NCI-H526 treated with DMSO at 0.1 percent for 48 hours (cell line): ENCODE results near the gene ZNF618.

Experiments
- DNase-seq: peaks from one replicate; lab custom pipeline; 2025; lab: John Stamatoyannopoulos, UW

The ZNF618 gene

DNA sequence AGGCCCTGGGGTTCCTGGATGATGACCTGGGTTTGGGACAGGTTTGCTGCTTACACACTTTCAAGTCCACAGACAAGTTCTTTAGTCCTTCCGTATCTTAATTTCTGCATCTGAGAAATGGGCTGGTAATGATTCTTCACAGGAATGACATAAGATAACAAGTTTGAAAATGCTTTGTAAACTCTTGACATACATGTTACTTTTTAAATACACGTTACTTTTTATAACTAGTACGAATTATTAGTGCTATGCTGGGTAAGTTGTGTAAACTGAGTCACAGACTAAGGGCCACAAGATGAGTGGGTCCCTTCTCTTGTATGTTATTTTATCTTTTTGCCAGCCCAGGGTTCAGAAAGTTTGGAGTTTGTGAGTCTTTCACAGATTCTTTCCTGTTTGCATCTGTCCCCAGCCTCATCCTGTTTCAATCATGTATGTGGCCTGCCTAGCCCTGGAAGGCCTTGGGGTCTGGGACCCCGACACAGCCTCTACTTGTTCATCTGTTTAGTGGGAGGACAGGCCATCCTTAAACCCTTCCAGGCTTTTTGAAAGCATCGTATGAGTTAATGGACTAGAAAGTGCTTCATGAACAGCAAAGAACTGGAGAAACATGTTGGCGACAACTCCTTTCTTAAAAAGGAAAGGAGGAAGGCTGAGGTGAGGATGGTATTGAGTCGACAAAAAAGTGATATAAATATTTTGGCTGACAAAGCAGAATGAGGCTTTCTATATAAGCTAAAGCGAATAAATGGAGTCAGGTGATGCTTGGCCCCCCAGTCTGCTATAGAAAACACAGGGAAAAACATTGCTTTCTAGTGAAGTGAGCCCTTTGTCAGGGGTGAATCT is 9.3 kb downstream of the ZNF618 start:
- DNase-seq = no peak

DNA sequence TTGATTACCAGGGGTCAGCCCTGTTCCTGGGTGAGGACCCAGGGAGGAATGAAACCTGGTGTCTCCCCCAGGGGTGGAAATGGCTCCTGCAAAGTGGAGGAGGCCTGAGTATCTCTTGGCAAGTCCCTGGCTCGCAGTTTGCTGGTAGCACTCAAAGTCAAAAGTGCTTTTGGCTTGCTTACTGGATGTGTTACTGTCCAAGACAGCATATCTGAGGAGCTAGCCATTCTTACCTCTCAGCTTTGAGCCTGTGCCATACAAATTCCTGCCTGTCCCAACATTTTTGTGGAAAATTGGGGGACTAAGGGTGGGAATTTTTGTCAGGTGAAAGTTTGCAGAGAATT is 9.9 kb downstream of the ZNF618 start:
- no peak for DNase-seq

DNA sequence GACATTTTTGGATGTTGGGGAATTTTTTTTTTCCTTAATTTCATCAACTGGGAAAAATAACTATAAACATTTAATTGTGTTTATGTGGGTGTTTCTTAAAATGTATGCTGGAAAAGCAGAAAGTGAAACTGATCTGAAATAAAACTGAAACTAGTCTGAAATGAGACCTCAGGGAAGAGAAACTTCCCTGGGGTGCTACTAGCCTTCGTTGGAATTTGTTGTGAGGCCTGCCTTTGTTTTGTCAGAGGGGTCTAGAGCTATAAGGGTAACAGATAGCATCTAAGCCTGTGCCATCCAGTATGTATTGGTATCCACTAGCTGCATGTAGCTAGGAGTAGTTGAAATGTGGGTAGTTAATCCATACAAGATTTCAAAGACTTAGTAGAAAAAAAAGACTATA is 10.4 kb downstream of the ZNF618 start:
- DNase-seq = no peak

DNA sequence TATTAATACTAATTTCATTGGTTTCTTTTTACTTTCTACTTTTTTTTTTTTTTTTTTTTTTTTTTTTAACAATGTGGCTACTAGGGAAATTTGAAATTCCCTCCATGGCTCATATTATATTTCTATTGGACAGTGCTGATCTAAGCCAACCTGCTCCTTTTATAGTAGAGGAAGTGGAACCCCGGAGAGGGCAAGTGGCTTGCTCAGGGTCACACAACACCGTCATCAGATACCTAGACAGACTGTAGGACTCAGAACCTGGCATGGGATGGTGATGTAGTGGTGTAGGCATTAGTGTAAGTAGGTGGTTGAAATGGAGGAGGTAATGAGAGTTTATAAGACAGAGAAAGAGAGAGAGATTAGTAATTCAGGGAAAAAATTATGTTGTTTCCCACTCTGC is 10.8 kb downstream of the ZNF618 start:
- no peak for DNase-seq

DNA sequence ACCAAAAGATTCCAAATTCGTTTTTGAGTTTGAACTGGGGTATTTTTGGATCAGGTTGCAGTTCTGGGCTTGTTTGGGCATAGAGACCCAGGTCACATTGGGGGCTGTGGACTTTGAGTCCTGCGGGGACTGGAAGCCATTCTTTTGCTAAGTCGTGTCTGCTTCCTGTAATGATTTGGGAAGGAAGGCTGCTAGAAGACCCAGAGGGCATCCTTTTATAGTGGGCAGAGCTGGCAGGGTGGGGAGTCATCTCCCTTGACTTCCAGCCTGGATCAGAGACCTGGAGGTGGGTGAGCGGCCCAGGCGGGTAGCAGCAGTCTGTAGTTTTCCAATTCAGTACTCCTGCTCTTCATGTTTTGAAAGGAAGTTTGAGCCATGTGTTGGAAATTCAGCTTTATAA is 11.3 kb downstream of the ZNF618 start:
- DNase-seq = no peak

DNA sequence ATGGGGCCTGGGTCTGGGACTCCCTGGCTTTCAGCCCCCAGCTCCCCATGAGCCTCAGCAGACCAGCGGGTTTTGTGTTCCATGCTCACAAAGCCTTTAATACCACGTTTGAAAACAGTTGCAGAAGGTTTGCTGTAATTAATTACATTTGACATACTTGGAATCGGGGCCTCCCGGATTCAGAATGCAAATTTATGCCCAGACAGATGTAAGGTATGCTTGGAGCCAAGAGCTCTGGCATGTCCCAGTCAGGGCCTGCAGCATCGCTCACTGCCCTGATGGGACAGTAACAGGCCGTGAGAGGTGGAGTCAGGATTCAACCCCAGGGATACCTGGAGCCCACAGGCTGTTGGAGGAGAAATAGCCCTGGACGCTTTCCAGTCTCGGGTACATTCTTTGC is 12.2 kb downstream of the ZNF618 start:
- DNase-seq = no peak

DNA sequence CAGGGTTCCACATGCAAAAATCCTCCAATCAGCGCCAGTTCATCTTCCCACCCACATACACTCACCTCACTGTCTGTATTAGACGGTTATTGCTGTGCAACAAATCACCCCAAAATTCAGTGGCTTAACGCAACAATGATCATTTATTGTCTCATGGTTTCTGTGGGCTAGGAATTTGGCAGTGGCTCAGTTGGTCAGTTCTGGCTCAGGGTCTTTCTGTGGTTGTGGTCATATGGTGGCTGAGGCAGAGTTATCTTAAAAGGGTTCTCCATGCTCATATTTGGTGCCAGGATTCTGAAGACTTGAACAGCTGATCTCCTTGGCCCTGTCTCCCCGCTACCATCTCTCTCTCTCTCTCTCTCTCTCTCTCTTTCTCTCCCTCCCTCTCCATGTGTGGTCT is 12.9 kb downstream of the ZNF618 start:
- no peak for DNase-seq

DNA sequence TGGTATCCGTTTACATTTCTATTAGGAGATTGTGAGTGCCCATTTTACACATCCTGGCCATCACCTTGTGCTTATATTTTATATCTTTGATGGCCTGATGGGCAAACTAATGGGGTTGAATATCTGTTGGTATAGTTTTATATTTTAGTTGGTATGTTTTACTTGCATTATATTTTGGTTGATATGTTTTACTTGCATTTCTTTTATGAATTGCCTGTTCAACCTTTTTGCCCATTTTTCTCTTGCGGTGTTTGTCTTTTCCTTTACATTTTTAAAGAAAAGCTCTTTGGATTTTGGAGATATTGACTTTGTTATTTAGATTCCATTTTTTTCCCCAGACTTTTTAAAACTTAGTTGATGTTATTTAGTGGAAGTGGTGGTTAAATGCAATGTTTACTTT is 14.6 kb downstream of the ZNF618 start:
- DNase-seq = no peak

DNA sequence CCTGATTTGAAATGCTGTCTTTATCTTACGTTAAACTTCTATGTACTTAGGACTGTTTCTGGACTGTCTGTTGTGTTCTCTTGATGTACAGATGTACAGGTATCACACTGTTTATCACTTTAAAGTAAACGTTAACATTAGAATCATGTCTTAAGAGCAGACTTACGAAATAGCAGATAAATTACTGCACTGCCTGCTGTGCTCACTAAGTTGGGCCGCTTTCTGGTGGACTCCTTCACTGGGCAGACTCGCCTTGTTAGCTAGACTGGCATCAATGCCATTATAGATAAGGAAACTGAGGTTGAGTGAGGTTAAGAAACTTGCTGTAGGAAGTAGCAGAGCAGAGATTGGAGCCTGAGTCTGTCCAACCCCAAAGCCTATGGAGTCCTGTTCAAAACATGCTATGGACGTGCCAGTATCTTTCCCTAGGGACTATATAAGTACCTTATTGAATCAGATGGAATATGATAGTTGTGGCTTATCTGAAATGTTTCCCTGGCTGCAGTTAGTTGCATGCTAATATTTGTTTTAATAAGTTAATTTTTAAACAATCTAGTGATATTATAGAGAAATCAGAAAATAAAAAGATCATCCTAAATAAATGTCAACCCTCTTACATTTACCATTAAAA is 16.9 kb downstream of the ZNF618 start:
- no peak for DNase-seq

DNA sequence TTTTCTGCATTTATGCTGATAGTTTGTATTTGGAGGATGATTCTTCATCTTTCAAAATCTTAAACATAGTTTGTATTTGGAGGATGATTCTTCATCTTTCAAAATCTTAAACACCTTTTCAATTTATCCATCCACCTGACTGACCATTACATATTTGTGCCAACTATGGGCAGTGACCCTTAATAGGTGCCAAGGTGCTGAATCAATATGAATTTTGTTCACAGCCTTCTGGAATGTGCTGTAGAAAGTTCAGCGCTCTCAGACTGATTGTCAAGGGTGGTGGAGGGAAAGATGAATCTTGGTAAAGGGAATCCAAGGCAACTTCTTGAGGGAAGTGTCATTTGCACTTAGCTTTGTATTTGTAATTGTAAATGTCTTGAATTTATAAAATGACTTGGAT is 18.1 kb downstream of the ZNF618 start:
- no peak for DNase-seq

DNA sequence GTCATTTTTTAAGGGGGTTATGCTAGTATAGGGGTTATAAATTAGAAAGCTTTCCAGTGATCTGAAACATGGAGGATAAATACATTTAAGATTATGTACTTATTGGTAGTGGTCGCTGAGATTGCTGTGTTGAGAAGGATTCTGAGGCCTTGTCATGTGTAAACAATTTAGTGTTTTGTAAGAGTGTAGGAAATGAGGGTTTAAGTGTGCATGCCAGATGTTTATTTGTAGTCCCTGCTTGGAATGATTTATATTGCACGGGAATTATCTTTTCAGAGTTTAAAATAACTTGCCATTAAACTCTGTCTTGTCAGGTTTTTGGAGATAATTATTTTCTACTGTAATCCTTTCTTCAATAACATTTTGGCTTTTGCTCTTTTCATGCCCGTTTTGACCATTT is 19.4 kb downstream of the ZNF618 start:
- DNase-seq = no peak

DNA sequence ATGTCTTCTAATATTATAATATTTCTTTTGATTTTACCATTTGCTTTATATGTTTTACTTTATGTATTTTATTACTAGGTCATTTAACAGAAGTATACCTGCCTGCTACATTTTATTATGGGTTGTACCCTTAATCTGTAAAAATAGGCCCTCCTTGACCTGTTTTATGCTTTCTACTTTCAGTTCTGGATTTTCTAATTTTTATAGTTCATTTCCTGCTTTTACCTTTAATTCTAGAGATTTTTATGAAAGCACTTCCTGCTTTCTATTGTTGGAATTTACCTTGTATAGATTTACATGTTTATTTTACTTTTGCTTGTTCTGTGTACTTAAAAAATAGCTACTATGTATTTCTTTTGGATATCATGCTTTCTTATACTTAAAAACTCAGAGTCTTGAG is 20.6 kb downstream of the ZNF618 start:
- DNase-seq = no peak

DNA sequence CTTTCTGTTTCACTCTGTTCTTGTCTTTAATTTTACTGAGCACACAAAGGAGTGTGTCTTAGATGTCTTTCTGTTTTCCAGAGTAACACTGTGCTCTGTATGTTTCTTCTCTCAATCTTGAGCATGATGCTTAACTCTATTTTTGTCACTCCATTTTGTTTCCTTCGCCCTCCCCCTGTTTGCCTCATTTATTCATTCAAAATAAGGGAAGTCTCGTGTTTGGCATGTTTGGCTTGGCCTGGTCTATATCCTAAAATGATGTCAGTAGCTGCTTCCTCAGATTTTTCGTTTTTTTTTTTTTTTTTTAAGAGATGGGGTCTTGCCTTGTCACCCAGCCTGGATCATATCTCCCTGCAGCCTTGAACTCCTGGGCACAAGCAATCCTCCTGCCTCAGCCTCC is 22.0 kb downstream of the ZNF618 start:
- no peak for DNase-seq

DNA sequence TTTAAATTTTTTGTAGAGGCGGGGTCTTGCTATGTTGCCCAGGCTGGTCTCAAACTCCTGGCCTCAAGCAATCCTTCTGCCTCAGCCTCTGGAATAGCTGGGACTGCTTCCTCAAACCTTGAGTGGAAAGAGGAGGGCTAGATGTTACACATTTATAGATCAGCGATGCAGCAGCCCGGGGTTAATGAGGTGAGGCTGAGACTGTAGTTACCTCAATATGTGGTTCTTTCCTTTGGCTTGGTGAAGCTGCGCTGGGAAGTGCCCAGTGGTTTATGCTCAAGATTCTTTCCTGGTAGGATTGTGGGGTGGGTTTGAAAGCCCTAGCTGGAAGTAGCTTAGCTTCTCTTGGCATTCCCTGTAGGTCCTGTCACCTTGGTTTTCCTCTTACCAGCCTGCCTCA is 22.5 kb downstream of the ZNF618 start:
- DNase-seq = no peak

DNA sequence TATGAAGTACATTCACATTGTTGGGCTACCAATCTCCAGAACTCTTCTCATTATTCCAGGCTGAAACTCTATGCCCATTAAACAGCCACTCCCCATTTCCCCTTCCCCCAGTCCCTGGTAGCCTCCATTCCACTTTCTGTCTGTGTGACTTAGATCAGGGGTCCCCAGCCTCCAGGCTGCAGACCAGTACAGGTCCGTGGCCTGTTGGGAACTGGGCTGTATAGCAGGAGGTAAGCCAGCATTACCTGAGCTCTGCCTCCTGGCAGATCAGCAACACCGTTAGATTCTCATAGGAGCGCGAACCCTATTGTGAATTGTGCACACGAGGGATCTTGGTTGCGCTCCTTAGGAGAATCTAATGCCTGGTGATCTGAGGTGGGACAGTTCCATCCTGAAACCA is 23.1 kb downstream of the ZNF618 start:
- no peak for DNase-seq

DNA sequence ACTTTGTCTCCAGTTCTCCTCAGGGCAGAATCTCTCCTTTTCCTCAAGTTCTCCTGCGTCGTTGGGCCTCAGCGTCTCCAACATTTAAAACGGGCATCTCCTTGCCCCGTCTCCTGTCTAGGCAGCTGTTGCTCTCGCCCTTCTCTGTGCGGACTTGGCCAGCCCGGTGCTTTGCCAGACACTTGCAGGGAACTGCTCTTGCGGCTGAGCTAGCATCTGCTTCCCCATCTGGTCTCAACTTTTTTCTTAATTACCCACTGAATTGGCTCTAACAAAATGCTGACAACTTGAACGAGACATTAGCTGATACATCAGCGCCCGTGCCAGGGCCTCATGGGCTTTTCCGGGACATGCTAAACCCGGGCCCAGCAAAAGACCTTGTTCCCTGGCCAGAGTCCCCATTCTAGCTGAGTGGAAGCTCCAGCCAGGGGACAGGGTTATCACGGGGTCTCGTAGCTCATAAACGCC is 25.1 kb downstream of the ZNF618 start:
- no peak for DNase-seq

DNA sequence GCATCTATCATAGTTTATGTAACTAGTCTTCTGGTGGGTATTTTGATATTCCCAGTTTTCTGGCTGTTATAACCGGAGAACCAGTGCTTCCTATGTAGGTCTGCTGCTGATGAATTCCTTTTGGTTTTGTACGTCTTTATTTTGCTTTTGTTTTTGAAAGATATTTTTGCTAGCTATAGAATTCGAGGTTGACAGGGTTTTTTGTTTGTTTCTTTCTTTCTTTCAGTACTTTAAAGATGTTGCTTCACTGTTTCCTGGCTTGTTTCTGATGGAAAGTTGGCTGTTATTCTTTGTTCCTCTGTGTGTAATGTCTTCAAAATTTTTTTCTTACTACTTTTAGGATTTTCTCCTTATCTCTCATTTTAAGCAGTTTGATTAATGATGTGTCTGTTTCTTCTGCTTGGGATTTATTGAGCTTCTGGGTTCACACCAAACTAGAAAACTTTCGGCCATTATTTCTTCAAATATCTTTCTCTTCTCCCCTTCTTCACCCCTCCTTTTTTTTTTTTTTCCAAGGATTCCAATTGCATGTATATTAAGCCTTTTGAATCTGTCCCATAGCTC is 27.5 kb downstream of the ZNF618 start:
- DNase-seq = no peak

DNA sequence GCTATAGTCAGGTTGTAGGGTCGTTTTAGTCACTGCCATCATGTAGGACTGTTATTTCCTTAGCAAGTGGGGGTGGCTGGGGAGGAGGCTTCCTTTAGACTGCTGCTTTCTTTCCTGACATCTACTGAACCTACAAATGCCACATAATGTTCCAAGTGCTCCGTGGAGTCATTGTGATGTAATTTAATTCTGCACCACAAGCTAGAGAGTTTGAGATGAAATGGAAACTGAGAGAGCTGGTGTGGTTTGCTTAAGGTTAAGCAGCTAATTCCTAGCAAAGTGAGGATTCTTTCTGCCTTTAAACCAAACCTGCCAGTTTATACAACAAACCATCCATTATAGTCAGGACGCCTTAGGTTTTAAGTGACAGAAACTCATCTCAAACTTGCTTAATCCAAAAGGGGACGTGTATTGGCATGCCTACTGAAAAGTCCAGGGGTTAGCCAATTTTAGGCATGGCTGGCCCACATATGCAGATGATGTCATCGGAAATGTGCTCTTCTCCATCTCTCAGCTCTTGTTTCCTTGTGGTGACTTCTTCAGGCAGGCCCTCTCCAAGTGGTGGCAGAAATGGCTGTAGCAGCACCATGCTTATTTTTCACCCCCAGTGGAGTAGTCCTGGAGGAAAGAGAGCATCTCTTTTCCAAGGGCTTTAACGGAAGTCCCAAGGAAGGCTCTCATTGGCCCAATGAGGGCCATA is 30.5 kb downstream of the ZNF618 start:
- DNase-seq = no peak

DNA sequence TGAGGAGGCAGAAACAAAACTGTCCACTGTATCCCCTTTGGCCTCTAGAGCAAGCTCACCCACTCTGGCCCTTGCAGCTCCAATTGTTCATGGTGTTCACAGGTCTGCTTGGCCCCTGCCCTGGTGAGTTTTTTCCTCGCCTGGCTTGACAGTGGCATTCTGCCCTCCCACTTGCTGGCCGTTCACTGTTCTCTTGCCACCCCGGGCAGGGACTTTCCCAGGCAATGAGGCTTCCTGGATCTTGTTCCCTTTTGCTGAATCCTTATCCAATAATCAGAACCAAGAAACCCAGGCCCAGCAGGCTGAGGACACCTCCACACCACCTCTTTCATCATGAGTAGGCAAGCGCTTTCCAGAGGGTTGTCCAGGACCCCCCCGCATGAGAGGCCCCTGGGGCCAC is 31.2 kb downstream of the ZNF618 start:
- no peak for DNase-seq

DNA sequence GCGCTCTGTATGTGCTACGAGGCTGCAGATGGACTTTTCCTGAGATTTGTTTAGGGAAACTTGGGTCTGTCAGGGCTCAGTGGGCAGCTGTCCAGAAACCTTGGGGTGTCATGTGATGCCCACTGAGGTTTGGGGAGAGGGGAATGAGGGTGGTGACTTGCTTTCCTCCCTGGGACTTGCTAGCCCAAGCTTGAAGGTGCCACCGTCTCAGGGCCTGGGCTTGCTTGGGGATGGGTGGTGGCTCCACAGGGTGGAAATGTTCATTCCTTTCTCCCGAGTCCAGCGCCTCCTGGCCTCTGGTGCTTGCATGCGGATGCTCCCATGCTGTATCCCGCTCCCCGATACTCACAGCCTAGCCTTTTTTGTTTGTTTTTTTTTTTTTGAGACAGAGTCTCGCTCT is 33.3 kb downstream of the ZNF618 start:
- no peak for DNase-seq

DNA sequence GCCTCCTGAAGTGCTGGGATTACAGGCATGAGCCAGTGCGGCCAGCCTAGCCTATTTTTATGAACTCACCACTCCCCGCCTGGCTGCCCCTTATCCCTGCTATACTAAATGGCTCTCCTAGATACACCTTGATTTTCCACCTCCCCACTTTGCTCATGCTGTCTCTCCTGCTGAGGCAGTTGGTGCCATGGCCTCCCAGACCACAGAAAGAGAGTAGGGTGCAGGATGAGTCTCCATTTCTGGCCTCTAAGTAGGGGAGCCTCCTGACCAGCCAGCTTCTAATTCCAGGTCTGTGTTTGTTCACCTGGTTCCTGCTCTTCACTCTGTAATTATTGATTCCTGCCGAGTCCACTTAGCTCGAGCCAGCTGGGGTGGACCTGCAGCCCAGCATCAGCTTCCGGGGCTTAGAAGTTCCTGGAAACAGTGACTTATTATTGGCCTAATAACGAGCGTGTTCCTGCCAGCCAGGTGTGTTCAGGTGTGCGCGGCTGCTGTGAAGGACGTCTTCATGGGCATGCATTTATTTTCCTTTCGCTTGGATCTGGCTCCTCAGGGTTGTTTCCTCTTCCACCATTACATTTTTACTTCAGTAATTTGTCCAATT is 34.0 kb downstream of the ZNF618 start:
- DNase-seq = no peak

DNA sequence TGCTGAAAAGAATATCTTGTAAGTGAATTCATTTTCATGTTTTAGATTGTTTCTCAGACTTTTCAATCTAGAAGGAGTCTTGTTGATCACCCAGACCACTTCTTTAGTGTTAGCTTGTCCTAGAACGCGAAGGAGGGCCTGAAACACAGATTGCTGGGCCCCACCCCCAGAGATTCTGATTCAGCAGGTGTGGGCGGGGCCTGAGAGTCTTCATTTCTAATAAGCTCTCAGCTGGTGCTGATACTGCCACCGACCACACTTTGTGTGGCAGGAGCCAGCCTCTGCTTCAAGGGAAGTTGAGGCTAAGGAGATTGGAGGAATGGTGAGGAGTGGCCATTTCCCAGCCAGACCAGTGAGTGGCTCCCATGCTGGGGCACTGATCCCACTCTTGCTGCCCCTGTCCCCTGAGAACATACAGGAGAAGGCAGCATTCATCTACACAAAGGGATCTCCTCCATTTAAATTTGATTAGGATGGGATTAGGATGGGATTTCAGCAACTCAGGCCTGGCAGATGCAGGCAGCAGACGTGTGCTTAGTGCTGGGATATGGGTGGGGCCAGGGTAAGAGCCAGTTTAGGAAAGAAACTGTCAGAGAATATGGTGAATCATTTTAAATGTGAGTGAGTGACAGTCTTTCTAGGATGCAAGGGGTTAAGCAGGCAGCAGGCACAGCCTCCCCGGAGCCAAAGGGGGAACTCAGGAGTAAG is 35.9 kb downstream of the ZNF618 start:
- DNase-seq = no peak
